ENCODE data around the gene TMEM97. TPM values are rescaled to one million over a fixed set of nuclear protein-coding genes. Genes with fewer than 3 reads are reported as not detected.
"Not testable (repeated sequence)": the region's sequence is repeated elsewhere in the genome, so short reads cannot be mapped to it uniquely, and the experiment has no call there.

TMEM97 gene
- total RNA-seq, 1 donor from 2014 or later = 28.4 TPM

DNA sequence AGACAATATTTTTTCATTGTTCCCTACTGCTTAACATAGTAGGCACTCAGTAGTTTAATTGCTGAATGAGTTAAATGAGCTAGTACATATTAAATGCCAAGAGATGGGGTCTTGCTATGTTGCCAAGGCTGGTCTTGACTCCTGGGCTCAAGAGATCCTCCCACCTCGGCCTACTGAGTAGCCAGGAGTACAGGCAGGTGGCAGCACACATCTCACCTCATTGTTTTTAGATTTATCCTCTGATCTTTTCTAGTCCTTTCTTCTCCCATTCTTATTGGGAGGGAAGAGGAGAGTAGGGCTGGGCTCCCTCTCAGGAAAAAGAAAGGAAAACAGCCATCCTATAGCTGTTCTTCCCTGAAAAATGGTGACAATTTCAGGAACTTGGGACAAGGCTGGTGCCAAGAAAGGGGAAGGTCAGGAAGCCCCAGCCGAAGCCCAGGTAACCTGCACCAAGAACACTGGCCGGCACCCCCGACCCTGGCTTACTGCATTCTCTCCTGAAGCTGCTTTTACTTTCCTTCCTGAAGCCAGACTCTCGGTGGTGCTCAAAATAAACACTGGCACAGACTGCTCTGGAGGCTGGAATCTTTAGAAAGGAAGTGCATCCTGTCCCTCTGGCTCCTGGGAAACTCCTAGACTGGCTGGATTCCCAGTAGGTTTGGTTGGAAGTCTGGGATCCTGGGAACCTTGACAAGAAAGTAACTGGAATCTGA lies 19.2 kb downstream of the TMEM97 start:
- no peak for ATAC-seq

DNA sequence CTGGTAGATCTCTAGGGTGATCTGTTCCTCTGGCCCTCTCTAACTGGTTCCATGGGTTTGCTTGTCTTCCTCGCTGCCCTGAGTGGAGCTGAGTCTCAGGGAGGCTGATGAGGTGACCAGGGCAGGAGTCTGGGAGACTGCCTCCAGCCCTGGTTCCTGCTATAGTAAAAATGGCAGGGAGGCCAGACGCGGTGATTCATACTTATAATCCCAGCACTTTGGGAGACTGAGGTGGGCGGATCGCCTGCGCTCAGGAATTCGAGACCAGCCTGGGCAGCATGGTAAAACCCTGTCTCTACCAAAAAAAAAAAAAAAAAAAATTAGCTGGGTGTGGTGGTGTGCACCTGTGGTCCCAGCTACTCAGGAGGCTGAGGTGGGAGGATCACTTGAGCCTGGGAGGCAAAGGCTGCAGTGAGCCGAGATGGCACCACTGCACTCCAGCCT lies 19.8 kb downstream of the TMEM97 start:
- not testable (repeated sequence) for ATAC-seq

DNA sequence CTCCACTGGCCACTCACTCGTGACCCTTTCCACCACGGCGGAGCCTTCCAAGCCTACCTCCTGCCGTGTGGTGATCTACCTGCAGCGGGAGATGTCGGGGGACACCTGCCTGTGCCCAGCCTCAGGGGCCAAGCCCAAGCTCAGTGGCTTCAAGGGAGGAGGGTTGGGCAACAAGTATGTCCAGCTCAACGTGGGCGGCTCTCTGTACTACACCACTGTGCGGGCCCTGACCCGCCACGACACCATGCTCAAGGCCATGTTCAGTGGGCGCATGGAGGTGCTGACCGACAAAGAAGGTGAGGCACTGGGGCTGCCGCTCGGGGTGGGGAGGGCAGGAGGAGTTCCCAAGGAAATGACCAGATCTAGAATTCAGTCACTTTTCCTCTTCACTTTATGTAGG lies 20.4 kb downstream of the TMEM97 start:
- ATAC-seq = no peak

DNA sequence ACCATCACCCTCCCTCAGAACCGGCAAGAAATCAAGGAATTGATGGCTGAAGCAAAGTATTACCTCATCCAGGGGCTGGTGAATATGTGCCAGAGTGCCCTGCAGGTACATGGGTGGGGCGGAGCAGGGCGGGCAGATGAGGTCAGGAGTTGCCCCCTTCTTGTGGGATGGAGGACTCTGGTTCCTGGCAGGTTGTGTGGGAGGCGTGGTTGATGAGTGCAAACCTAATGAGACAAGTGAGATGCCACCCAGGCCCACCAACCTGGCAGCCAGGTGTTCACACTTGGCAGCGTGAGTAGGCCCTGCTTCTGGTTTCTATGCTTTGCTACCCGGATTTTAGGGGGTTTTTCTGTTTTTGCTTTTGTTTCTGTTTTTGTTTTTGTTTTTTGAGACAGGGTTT lies 21.4 kb downstream of the TMEM97 start:
- ATAC-seq = no peak

DNA sequence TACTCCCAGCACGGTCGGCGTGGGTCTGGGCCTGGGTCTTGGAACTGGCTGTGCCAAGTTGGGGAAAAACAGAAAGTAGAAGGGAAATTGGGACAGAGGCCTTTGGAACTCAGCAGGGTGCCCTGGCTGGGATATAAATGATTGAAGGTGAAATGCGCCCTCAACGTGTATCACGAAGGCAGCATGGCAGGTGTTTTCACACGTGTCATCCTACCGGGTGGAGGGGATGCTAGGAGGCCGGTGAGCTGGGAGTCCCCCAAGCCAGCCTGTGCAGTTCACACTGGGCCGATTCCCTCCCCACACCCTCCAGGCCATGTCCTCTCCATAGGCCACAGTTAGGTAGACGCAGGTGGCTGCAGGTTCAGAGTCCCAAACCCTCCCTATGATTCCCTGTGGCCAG lies 22.5 kb downstream of the TMEM97 start:
- no peak for ATAC-seq

DNA sequence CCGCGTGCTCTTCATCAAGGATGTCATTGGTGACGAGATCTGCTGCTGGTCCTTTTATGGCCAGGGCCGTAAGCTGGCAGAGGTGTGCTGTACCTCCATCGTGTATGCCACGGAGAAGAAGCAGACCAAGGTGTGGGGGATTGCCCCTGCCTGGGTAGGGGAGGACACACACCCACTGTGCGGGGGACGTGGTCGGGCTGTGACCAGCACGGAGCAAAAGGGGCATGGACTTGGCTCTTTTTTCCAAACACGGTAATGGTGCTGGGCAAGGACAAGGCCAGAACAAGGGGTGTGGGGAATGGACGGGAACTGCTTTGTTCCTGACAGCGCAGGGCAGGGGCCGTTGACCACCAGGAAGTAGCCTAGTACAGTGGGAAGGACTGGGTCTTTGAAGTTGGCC lies 23.3 kb downstream of the TMEM97 start:
- no peak for ATAC-seq

DNA sequence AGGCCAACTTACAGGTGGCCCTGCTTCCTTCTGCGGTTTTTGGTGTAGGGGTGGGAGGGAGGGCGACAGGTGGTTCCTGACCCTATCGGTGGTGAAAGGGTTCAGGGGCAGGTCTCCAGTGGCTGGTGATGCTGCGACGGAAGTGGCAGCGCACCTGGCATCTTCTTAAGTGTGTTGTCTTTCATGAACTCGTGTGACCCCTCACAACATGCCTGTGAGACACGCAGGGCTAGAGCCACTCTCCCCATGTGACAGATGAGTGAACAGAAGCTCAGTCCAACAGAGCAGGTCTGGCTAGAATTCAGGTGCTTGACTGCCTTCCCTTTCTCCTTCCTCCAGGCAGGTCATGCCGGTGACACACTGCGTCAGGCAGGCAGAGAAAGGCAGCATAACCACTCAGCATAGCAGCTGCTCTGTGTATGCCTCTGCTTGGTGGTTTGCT lies 24.5 kb downstream of the TMEM97 start:
- ATAC-seq = peak; percentile 67

DNA sequence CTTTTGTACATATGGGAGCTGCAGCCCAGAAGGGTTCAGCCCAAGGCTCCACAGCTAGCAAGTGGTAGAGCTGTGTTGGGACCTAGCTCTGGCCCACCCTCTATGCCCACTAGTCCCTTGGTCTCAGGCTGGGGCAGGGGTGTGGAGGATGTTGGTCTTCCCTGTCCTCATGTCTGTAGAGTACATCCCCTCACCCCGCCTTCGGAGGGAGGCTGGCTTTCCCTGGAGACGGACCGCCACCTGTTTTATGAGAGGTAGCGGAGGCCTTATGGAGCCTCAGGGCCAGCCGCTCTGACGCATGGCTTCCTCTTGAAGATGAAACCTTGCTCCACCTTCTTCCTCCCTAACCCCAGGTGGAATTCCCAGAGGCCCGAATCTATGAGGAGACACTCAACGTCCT lies 25.0 kb downstream of the TMEM97 start:
- peak; percentile 2 for ATAC-seq

DNA sequence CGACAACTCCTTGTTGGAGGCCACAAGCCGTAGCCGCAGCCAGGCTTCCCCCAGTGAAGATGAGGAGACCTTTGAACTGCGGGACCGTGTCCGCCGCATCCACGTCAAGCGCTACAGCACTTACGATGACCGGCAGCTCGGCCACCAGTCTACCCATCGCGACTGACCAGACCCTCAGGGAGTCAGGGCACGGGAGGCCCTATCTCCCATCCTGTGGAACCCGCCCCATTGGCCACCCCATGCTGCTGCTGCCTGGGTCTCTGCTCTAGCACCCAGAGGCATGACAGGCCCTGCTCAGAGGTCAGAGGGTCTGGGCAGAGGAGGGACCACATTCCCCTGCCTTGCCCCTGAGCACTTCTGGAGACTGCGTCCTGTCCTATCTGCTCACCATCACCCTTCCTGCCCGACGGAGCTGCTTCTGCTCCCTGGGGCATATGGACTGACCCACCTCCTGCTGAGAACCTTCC lies 25.5 kb downstream of the TMEM97 start:
- ATAC-seq = no peak

DNA sequence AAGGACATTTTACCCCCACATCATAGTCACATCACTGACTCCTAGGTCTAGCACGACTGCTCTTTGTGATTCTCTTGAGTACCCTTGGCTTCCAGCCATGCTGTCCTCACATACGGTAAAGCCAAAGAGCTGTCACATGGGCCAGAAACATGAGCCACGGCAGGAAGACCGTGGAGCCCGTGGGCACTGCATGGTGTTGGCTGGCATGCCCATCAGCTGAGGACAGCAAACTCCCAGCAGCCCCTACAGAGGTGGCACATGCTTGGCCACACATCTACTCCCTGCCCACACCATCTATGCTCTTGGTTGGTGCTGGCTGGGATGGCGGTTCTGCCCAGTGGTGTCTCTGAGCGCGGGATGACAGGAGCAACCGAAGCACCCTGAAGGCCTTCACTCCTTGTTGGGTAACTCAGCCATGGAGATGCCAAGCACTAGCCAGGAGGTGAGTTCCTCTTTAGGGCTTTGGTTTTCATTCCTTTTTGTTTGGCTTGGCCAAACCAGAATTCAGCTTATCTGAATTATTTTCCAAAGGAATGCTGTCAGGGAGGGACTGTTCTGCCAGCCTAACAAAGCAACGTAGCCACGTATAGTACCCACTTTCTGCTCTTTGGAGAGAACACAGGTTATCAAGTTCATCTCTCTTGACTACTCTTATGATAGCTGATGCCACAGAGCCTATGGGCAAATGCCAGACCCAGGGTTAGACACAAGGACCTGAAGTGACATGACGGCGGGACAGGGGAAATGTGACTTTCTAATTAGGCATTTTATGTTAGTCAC lies 26.6 kb downstream of the TMEM97 start:
- ATAC-seq = no peak

DNA sequence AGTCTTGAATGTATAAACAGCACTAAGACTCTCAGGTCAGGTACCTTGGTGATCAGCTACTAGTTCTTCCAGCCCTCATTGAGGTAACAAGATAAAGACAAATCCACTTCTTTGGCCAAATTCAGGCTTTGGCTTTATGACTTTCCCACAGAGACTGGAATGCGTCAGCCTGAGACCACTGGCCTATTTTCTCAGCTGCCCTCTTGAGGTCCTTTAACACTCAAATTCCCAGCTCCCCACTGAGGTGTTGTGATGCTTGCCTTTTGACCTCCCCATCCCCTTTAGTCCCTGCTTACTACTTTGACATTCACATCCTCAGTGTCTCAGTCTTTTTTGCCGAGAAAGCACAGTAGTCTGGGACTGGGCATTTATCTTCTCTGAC lies 27.2 kb downstream of the TMEM97 start:
- no peak for ATAC-seq

DNA sequence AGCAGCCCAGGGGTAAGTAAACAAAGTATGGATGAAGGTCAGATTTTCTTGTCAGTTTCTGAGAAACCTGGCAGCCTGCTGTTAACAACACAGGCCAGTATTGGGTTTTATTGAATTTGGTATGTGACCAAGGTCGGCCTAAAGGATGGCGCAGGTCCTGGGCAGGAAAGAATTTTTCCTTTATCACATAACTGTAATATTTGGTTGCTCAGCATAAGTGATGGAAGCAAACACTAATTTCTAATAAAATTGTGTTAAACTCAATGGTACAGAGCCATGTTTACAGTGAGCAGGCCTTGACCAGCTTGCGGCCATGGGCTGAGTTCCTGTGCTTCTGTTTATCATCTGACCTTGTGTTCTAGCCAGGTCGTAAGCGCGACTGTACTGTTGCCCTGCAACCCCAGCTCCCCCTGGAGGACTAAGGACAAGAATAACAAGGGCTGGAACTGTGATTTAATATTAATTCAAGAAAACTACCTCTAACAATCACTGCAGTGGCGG lies 27.8 kb downstream of the TMEM97 start:
- ATAC-seq = no peak

DNA sequence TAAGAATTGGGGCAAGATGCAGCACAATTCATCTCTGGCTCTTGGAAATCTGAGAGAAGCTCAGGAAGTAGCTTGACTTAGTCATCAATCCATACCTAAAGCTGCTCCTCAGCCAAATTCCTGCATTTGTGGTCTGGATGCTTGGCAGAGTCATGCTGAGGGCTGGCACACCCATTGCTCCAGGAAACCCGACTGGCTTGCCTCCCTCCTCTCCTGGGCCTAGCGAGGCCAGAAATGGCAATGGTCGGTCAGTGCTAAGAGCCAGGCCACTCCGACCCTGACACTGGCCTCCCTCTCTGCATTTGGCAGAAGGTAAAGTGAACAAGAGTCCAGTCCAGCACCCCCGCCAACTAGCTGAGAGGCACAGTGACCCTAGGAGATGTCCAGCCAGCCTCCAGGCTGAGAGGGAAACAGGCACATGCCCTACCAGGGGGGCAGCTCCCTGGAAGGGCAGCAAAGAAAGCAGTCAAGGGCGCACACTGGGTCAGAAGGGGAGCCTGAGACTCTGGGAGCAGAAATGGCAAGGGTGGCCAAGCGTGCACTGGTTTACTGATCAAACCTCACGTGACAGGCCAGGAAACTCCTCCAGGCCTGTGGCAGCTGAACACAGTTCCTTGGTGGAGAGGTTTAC lies 28.4 kb downstream of the TMEM97 start:
- peak; percentile 56 for ATAC-seq

DNA sequence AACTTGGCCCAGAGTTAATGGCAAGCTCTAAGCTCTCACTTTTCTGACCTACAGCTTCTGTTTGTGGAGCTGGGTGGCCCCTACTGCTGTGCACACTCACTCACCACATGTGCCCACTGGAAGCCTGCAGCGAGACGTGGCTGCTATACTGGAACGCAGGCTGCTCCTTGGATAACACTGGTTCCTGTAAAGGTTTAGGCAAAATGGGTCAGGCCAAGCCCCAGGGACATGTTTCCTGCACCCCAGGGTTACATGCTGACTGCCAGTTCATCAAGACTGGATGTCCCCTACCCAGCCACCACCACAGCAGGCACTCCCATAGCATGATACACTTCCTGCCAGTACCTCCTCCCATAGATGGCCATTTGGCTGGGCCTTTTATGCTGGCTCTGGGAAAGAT lies 30.0 kb downstream of the TMEM97 start:
- ATAC-seq = no peak

DNA sequence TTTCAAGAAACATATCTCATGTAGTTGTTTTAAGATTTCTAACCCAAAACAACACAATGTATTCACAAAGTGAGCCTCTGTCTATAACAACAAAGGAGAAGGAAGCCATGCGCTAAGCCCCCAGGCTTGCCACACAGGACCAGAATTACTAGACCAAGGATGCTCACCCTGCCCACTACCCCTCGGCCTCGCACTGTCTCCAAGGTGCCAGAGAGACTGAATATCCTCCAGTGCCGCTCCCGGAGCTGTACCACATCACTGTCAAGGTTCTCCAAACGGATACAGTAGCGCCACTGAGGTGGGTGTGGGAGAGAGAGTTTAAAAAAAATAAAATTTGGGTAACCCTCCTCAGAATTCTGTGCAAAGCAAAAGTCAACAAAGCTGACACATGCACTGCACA lies 31.3 kb downstream of the TMEM97 start:
- ATAC-seq = no peak

DNA sequence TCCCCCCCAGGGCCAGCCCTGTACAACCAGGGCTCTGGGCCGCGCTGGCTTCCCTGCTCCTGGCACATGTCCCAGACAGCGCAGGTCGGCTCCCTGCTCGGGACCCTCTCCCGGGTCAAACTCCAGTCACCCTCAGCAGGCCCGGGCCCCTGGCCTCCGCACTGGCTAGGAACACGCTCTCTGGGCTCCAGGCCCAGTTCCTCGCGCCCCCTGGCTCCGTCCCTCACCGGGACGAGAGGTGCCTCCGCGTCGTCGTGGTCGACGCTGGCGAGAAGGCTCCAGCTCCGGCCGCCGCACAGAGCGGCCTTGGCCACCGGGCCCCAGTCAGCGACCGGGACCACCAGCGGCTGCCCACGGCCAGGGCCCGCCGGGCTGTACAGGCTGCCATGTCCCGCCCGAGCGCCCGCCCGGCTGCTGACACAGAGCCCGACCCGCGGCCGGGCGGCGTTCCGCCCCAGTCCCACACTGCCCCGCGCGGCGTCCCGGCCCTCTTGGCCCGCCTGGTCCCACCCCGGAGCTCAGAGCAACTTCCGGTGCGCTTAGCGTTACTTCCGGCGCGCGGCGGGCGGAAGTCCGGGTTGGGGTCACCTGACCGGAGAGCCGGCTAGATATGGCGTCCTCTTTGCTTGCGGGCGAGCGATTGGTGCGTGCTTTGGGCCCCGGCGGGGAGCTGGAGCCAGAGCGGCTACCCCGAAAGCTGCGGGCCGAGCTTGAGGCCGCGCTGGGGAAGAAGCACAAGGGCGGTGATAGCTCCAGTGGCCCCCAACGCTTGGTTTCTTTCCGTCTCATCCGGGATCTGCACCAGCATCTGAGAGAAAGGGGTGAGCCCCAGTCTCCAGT lies 38.3 kb downstream of the TMEM97 start, which contains the start of gene POLDIP2:
POLDIP2 (minus strand) TSS at position 467 of the 840 bp plus-strand sequence; CDS start at position 388, 79 bp downstream.
- peak; percentile 99 for ATAC-seq

DNA sequence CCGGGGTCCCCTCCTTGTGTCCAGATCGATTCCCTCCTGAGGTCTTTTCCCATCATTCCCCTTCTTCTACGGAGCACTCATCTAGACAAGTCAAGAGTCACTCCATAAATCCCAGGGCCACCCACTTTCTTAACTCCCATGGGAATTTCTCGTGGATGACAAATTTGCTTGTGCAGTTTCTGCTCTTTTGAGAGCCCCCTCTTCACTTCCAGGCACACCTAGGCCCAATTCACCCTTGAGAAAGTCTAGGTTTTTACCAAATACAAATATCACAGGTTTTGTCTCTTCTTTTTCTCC lies 38.8 kb downstream of the TMEM97 start:
- ATAC-seq = no peak

DNA sequence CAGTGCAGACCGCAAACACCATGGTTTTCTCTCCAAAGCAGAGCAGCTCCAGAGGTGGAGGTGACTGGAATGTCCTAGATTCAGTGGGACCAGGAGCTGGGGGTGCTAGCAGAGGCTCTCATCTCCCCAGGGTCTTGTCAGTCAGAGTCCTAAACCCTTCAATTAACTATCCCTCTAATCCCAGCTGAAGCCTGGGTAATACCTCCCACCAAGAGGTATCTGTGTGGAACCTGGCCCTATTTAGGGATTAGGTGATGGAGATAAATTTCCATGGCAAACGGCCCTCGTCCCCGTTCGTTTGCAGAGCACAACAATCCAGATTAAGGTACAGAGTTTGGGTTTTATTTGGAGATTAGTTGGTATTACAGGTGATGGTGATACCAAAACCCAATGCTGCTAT lies 44.2 kb downstream of the TMEM97 start:
- no peak for ATAC-seq

DNA sequence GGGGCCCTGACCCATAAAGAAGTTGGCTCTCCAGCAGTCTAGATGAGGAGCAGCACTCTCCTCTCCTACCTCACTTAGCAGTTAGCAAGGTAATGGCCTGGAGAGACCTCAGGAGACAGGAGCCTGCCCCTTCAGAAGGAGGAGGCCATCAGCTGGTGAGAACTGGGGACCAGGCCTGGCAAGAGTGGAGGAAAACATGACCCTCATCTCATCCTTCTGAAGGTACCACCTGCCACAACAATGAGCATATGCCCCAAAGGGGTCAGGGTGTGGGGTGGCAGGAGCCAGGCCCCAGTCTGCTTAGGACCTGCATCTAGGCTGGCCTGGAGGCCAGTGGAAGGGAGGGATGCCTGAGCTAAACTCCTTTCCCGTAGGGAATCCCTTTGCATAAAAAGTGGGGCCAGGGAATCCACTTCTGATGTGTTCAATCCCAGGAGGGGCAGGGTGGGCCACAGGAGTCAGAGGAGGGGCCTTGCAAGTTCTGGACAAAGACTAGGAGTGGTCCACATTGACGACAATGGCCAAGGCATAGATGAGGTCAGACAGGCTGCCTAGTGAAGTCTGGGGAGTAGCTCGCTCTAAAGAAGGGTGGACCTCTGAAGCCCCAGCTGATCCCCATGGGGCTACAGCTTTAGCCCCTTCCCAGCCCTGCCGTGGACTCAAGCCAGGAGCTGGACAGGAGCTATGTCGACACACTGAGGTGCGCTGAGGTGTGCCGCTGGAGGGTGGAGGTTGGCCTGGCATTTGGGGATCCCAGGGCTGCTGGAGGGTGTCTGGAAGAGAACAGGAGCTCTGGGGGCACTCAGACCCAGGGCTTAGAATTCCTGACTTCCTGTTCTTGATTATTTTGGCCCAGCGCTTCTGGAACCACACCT lies 45.0 kb downstream of the TMEM97 start:
- no peak for ATAC-seq

DNA sequence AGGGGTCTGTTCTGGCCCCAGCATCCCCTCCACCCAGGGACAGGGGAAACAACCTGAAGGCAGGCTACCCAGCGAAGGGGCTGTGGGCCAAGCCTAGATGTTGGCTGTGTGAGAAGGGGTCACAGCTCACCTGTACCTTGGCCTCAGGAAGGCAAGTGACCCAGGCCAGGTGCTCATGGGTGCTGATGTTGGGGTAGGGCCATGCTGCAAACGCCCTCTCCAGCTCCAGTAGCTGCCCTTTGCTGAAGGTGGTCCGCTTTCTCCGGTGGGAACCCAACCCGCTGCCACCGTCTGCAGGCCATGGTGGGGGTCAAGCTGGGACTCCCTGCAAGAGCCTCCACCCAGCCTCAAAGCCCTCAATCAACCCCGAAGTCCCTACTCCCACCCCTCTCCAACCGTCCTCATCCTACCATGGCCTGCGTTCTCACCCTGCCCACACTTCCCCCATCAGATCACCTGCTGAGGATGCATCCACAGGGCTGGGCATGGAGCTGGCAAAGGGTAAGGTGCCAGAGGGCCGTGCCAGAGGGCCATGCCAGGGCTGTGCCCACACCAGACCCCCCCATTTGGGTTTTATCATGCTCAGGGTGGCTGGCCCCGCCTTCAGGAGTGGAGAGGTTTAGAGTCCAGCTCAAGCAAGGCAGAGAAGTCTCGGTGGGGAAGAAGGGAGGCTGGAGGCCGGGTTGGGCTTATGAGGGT lies 45.8 kb downstream of the TMEM97 start, which contains the start of gene SEBOX:
SEBOX (minus strand) TSS at position 535 of the 699 bp plus-strand sequence; CDS start at position 487, 48 bp downstream.
- ATAC-seq = no peak

DNA sequence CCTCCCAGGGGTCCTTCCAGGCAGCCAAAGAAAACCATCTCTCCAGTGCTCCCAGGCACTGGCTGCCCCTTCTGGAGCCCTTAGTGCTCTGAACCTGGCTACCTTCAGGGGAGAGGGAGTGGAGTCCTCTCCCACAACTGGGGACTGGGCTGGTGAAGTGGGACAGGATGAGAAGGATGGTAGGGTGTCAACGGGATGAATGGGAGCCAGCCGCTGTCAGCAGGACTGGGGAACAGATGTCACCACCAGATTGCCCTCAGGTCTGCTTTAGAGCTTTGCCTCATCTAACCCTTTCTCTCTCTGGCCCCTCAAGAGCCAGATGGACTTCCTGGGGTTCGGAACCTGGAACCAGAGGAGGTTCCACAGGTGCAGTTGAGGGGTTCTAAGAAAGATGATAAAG lies 46.5 kb downstream of the TMEM97 start:
- no peak for ATAC-seq
